Measurements from ENCODE around the gene DLG2.

Gene DLG2

DNA sequence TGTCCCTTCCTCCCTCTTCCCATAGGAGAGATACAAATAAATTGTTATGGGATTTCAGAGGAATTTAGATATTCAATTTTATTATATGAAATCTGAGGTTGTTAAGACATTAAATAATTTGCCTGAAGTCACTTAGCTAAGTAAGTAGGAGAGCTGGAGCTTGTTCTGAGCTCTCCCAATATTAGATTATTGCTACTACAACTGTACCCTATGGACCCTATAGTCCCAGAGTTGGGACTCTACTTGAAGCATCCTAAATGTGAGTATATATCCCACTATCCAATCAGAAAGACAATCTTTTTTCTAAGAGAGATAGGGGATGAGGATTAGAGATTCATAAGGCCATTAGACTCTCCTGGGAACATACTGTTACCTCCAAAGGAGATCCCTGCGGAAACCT is 1130.0 kb downstream of the DLG2 start:
- no peaks in the 10 kb centered on the region for H3K9me2 ChIP-seq (ENCODE audit: low read depth, low read length)
- H3K4me2 ChIP-seq (ENCODE audit: low read length) = no peak overlapping the region
- H3K9me3 ChIP-seq (ENCODE audit: low read length) = no peaks in the 10 kb centered on the region
- no peaks in the 10 kb centered on the region for H3K4me1 ChIP-seq (ENCODE audit: insufficient read depth, low read length, severe bottlenecking)
- no peak overlapping the region for H2AFZ ChIP-seq (ENCODE audit: low read length)
- no peaks in the 10 kb centered on the region for H3K79me2 ChIP-seq (ENCODE audit: insufficient read depth, low read length)
- H3F3A ChIP-seq (ENCODE audit: insufficient read depth, low read length) = no peaks in the 10 kb centered on the region
- TF ChIP-seq EZH2 (IDR thresholded peaks at IDR 0.05; ENCODE audit: borderline replicate concordance, low read length) = no peak
- TF ChIP-seq, protein P1, sequence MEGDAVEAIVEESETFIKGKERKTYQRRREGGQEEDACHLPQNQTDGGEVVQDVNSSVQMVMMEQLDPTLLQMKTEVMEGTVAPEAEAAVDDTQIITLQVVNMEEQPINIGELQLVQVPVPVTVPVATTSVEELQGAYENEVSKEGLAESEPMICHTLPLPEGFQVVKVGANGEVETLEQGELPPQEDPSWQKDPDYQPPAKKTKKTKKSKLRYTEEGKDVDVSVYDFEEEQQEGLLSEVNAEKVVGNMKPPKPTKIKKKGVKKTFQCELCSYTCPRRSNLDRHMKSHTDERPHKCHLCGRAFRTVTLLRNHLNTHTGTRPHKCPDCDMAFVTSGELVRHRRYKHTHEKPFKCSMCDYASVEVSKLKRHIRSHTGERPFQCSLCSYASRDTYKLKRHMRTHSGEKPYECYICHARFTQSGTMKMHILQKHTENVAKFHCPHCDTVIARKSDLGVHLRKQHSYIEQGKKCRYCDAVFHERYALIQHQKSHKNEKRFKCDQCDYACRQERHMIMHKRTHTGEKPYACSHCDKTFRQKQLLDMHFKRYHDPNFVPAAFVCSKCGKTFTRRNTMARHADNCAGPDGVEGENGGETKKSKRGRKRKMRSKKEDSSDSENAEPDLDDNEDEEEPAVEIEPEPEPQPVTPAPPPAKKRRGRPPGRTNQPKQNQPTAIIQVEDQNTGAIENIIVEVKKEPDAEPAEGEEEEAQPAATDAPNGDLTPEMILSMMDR (IDR thresholded peaks at IDR 0.05; ENCODE audit: low read length) = no peak
- H3K27ac ChIP-seq (ENCODE audit: low read depth, low read length, poor library complexity, severe bottlenecking) = no peak overlapping the region
- no peak overlapping the region for H3K4me3 ChIP-seq (ENCODE audit: low read depth, low read length, poor library complexity, severe bottlenecking)
- H3K36me3 ChIP-seq (ENCODE audit: insufficient read depth, low read length) = no peaks in the 10 kb centered on the region
- H3K9ac ChIP-seq (ENCODE audit: low read length) = no peak overlapping the region
- no peaks in the 10 kb centered on the region for H4K20me1 ChIP-seq (ENCODE audit: insufficient read depth, low read length)
- H3K27me3 ChIP-seq (ENCODE audit: insufficient read depth, low read length) = no peaks in the 10 kb centered on the region

DNA sequence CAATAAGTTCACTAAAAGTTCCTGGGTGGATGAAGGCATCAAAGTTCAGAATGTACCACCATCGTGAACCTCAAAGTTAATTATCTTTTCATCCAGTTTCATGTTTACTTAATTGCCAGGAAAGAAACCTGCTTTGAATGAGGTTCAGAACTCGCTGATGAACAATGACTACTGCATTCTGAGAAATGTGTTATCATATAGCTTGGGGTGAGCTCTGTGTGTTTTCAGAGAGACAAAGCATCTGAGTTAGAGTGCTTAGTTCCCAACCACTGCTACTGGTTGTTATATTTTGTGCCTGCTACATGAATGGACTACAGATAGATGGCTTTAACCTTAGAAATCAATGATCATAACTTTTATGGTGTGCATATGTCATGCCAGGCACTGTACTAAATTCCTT is 1131.0 kb downstream of the DLG2 start:
- no peaks in the 10 kb centered on the region for H3K79me2 ChIP-seq (ENCODE audit: insufficient read depth, low read length)
- no peak for TF ChIP-seq EZH2 (IDR thresholded peaks at IDR 0.05; ENCODE audit: borderline replicate concordance, low read length)
- TF ChIP-seq, protein P1 (IDR thresholded peaks at IDR 0.05; ENCODE audit: low read length) = no peak
- no peaks in the 10 kb centered on the region for H3F3A ChIP-seq (ENCODE audit: insufficient read depth, low read length)
- H3K27me3 ChIP-seq (ENCODE audit: insufficient read depth, low read length) = no peaks in the 10 kb centered on the region
- H3K9me3 ChIP-seq (ENCODE audit: low read length) = no peaks in the 10 kb centered on the region
- no peak overlapping the region for H3K27ac ChIP-seq (ENCODE audit: low read depth, low read length, poor library complexity, severe bottlenecking)
- no peaks in the 10 kb centered on the region for H3K4me1 ChIP-seq (ENCODE audit: insufficient read depth, low read length, severe bottlenecking)
- no peaks in the 10 kb centered on the region for H3K36me3 ChIP-seq (ENCODE audit: insufficient read depth, low read length)
- H2AFZ ChIP-seq (ENCODE audit: low read length) = no peak overlapping the region
- no peaks in the 10 kb centered on the region for H3K9me2 ChIP-seq (ENCODE audit: low read depth, low read length)
- H4K20me1 ChIP-seq (ENCODE audit: insufficient read depth, low read length) = no peaks in the 10 kb centered on the region
- H3K9ac ChIP-seq (ENCODE audit: low read length) = no peak overlapping the region
- H3K4me3 ChIP-seq (ENCODE audit: low read depth, low read length, poor library complexity, severe bottlenecking) = no peak overlapping the region
- no peak overlapping the region for H3K4me2 ChIP-seq (ENCODE audit: low read length)

GRCh38 chr11:84480131-84480530 is 1147.0 kb downstream of the DLG2 start:
- TF ChIP-seq, protein P1 (IDR thresholded peaks at IDR 0.05; ENCODE audit: low read length) = no peak
- TF ChIP-seq EZH2 (IDR thresholded peaks at IDR 0.05; ENCODE audit: borderline replicate concordance, low read length) = no peak
- no peaks in the 10 kb centered on the region for H4K20me1 ChIP-seq (ENCODE audit: insufficient read depth, low read length)
- H3K9me2 ChIP-seq (ENCODE audit: low read depth, low read length) = no peaks in the 10 kb centered on the region
- H3F3A ChIP-seq (ENCODE audit: insufficient read depth, low read length) = no peaks in the 10 kb centered on the region
- H3K27ac ChIP-seq (ENCODE audit: low read depth, low read length, poor library complexity, severe bottlenecking) = no peak overlapping the region
- H3K9me3 ChIP-seq (ENCODE audit: low read length) = no peaks in the 10 kb centered on the region
- H3K27me3 ChIP-seq (ENCODE audit: insufficient read depth, low read length) = no peaks in the 10 kb centered on the region
- H3K9ac ChIP-seq (ENCODE audit: low read length) = no peak overlapping the region
- no peak overlapping the region for H2AFZ ChIP-seq (ENCODE audit: low read length)
- H3K79me2 ChIP-seq (ENCODE audit: insufficient read depth, low read length) = no peaks in the 10 kb centered on the region
- H3K4me2 ChIP-seq (ENCODE audit: low read length) = no peak overlapping the region
- no peak overlapping the region for H3K4me3 ChIP-seq (ENCODE audit: low read depth, low read length, poor library complexity, severe bottlenecking)
- H3K4me1 ChIP-seq (ENCODE audit: insufficient read depth, low read length, severe bottlenecking) = no peaks in the 10 kb centered on the region
- no peaks in the 10 kb centered on the region for H3K36me3 ChIP-seq (ENCODE audit: insufficient read depth, low read length)

Data from OCI-LY1 (cell line).